ENCODE data around the gene MLF2. TPM values are rescaled to one million over a fixed set of nuclear protein-coding genes. Genes with fewer than 3 reads are reported as not detected.
A peak's percentile ranks its signal among the peaks of the same experiment; 100 is the strongest.
"Not testable (repeated sequence)": the region's sequence is repeated elsewhere in the genome, so short reads cannot be mapped to it uniquely, and the experiment has no call there.

The MLF2 gene
- total RNA-seq, 1 donor from 2014 or later = 36.6 TPM

DNA sequence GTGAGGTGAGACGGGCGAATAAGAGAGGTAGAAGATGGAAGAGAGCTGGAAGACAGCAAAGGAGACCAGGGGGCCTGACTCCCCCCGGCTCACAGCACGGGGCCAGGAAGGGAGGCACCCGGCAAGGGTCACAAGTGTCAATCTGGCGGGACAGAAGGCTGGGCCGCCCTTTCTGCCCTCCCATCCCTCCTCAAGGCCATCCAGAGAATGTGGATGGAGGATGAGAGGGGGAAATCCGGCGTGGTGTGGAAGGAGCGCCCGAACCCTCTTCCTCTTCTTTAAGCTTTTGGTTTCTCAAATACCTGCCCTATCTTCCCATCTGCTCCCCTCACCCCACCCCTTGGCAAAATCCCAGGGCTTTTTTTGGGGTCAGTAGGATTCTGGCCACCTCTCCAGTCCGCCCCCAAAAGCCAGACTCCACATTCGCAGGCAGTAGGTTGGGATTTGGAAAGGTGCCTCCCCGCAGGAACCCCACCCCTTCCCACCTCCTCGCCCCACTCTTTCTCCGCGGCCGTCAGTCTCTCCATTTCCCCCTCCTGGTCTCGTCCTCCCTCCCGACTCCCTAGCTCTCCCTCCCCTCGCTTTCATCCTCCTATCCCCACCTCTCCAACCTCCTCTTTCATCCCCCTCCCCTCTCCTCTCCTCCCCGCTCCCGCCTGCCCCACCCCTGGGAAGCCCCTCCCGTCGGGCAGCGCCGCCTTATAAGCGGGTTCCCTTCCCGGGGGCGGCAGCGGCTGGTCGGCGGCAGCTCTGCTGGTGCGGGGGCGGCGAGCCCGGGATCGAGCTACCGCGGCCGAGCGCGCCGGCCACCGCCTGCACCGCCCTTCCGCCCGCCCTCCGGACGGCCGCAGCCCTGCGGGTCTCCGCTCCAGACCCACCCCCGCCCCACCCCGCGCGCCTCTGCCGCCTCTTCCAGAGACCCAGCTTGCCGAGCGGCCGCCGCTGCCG, 13.0 kb upstream of the MLF2 start, which contains the start of gene PTMS:
TSS of gene PTMS (plus strand) at position 730 of the 948 bp plus-strand sequence. CDS start 343 bp downstream, outside the sequence.
- peak; percentile 96 for DNase-seq (ENCODE audit: low spot score)

DNA sequence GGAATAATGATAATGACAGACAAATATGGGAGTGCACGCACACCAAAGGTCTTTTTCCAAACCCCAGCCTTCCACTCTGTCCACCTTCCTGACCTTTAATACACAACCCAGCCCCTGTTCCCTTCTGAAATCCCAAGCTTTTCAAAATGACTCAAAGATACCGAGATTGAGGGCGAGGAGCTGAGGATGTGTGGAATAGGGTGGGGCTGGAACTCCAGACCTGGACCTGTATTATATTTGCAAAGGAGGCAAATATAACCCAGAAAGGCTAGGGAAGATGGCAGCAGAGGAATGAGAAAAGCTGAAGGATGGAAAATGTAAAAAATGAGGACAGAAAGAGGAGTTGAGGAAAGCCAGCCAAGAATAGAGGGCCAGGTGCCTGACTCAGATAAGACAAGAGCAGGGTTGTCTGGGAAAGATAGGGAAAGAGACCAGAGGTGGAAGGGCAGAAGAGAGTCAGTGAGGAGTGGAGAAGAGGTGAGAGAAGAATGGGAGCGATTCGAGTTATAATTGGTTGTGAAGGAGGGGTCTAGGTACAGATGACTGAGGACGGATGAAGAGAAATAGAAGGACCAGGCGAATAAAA, 12.2 kb upstream of the MLF2 start:
- DNase-seq (ENCODE audit: low spot score) = peak; percentile 61

- peak; percentile 100 for DNase-seq (ENCODE audit: low spot score)
Measured at GRCh38 chr12:6764011-6764828, 11.3 kb upstream of the MLF2 start.

DNA sequence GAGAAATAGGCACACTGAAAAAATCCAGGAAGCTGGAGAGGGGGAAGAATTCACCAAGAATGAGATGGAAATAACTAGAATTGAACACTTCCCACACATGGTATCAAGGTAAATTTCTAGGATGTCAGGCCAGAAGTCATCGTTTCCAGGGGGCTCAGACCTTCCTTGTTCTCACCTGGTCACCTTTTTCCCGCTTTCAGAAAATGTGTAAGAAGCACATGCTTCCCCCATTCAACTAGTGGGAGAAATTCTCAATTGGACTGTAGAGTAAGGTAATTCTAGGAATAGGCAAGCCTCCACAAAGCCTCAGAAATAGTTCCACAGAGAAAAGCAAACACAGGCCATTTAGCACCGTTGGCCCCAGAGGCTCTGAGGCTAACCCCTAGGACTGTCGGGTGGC, 10.4 kb upstream of the MLF2 start:
- no peak for DNase-seq (ENCODE audit: low spot score)

DNA sequence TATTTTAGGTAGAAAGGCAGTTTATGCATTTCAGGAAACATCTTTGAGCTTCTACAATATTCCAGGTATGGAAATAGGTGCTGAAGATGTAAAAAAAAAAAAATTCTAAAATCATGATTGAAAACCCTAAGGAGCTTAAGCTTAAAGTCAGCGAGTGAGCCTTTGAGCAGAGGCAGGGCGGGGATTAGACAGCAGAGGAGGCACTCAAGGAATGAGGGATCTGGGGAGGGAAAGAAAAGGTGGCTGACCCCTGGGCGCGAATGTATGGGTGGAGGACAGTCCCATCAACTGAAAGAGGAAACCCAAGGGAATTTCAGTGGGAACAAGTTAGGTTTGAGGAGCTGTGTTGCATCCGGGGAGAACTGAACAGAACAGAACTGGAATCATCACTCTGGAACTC, 6.8 kb upstream of the MLF2 start:
- no peak for DNase-seq (ENCODE audit: low spot score)

GRCh38 chr12:6758506-6759095, 5.7 kb upstream of the MLF2 start:
- no peak for DNase-seq (ENCODE audit: low spot score)

- no peak for DNase-seq (ENCODE audit: low spot score)
Measured at GRCh38 chr12:6757028-6757690, 4.2 kb upstream of the MLF2 start.

DNA sequence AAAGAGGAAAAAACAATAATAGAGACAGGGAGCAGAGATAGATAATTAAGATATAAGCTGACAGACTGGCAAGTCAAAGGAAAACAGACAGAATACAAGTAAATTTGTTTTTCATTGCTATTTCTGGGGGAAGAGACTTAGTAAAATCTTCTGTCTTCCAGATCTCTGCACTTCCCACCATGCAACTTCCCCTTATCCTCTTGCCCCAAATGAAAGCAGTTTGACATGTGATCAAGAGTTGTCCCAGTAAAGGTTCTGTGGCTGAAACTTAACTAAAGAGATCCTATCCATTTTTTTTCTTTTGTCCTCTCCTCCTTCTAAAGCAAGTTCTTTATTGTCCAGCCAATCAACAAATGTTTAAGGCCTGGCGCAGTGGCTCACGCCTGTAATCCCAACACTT, 1.5 kb upstream of the MLF2 start:
- DNase-seq (ENCODE audit: low spot score) = no peak

- no peak for DNase-seq (ENCODE audit: low spot score)
Measured at GRCh38 chr12:6753772-6754356, 923 bp upstream of the MLF2 start.

- DNase-seq (ENCODE audit: low spot score) = peak; percentile 74
Measured at GRCh38 chr12:6752167-6752920, 597 bp downstream of the MLF2 start.

DNA sequence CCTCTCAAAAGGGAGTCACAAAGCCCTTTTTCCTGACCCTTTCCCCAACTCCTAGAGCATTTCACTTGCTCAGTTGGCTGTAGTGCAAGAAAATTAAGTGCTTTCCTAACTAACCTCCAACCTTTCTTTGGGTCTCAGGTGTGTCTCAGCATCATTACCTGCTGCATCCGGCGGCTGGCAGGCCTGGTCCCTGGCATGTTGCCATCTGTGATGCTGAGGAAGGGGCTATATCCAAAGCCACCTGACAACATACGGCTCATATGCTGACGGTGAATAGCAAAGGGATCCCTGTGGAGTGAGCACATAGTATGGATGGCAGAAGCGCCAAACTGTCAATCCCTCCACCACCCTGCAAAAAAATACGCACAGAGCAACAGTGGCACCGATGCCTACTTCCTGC, 1.2 kb downstream of the MLF2 start:
- no peak for DNase-seq (ENCODE audit: low spot score)

GRCh38 chr12:6750506-6750905, 2.4 kb downstream of the MLF2 start:
- DNase-seq (ENCODE audit: low spot score) = no peak

DNA sequence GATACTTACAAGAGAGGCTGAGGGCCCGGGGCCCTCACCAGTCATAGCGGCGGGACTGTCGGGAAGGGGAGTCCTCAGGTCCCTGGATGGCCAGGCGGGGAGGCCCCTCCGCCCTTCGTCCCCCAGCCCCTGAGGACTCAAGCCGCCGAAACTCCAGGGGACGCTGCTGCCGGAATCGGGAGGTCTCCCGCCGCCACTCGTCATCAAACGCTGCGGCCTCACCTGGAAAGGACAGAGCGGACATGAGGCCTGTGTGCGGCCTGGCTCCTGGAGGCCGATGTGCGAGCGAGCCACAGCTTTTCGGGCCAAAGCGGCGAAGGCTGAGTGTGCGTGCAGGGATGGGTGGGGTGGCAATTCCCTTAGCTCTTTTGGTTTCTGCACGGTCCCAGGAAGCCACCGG, 4.2 kb downstream of the MLF2 start:
- no peak for DNase-seq (ENCODE audit: low spot score)

DNA sequence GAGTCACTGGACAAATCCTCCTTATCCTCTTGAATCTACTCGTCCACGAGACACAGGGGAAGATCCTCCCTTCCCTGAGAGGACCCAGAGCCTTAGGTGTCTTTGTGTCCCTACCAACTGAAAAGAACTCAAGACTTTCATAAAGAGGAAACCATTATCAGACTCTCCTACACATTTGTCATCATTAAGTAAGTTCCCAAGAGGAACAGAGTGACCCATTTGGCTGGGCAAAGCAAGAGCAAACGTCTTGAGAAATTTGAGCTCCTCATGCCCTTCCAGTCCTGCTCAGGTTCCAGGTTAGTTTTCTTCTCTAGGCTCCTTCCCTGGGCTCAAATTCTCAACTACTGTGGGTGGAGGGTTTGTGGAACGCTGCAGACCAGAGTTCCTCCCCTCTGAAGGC, 5.7 kb downstream of the MLF2 start:
- no peak for DNase-seq (ENCODE audit: low spot score)

GRCh38 chr12:6745741-6746525, 7.0 kb downstream of the MLF2 start:
- no peak for DNase-seq (ENCODE audit: low spot score)

GRCh38 chr12:6743300-6743699, 9.6 kb downstream of the MLF2 start:
- not testable (repeated sequence) for DNase-seq (ENCODE audit: low spot score)

DNA sequence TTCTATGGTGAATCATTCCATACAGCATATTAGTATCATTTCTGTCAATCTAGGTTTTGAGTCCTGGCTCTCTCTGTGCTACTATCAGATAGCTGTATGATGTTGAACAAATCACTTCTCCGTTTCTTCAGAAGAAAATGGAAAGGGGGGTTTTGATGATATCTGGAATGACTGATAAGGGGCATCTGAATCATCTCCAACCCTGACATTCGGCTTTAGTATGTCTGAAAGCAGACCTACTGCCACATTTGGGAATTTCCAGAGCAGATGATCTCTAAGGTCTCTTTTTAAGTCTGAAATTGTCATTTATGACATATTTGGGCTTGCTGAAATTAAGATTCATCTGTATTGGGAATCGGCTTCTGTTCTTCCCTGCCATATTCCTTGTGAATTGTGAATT, 10.1 kb downstream of the MLF2 start:
- no peak for DNase-seq (ENCODE audit: low spot score)

DNA sequence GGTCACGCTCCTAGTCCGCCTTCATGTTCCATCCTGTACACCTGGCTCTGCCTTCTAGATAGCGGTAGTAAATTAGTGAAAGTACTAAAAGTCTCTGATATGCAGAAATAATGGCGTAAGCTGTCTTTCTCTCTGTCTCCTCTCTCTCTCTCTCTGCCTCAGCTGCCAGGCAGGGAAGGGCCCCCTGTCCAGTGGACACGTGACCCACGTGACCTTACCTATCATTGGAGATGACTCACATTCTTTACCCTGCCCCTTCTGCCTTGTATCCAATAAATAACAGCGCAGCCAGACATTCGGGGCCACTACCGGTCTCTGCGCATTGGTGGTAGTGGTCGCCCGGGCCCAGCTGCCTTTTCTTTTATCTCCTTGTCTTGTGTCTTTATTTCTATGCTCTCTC, 10.9 kb downstream of the MLF2 start:
- DNase-seq (ENCODE audit: low spot score) = not testable (repeated sequence)

DNA sequence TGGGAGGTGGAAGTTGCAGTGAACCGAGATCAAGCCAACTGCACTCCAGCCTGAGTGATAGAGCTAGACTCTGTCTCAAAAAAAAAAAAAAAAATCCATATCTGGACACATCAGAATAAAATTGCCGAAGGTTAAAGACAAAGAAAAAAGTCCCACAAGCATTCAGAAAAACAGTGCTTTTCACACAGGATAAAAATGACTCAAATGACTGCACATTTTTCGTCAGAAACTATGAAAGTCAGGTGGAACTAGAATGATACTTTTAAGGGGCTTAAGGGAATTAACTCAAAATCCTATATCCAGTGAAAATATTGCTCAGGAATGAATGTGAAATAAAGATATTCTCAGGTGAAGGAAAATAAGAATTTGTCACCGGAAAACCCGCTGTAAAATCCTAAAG, 16.2 kb downstream of the MLF2 start:
- DNase-seq (ENCODE audit: low spot score) = no peak
